HG03095 (cell line): Measurements from ENCODE around the gene ZNF700.
"Not testable (repeated sequence)": the region's sequence is repeated elsewhere in the genome, so short reads cannot be mapped to it uniquely, and the experiment has no call there.

Experiments
- ATAC-seq: cut with Tn5 transposase; IDR thresholded peaks from one replicate; pipeline ENCODE4 v1.9.1; 2021; ENCODE audit warnings: moderate library complexity; ENCODE audit not compliant: unreplicated experiment

Gene ZNF700

DNA sequence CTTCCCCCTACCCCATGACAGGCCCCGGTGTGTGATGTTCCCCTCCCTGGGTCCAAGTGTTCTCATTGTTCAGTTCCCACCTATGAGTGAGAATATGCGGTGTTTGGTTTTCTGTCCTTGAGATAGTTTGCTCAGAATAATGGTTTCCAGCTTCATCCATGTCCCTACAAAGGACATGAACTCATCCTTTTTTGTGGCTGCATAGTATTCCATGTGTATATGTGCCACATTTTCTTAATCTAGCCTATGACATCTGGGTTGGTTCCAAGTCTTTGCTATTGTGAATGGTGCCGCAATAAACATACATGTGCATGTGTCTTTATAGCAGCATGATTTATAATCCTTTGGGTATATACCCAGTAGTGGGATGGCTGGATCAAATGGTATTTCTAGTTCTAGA, 13.5 kb downstream of the ZNF700 start:
- not testable (repeated sequence) for ATAC-seq

DNA sequence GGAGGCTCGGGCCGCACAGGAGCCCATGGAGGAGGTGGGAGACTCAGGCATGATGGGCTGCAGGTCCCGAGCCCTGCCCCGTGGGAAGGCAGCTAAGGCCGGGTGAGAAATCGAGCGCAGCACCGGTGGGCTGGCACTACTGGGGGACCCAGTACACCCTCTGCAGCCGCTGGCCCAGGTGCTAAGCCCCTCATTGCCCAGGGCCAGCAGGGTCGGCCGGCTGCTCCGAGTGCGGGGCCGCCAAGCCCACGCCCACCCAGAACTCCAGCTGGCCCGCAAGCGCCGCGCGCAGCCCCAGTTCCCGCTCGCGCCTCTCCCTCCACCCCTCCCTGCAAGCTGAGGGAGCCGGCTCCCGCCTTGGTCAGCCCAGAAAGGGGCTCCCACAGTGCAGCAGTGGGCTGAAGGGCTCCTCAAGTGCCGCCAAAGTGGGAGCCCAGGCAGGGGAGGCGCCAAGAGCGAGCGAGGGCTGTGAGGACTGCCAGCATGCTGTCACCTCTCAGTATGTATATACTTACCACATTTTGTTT, 16.5 kb downstream of the ZNF700 start:
- ATAC-seq: not testable (repeated sequence)

DNA sequence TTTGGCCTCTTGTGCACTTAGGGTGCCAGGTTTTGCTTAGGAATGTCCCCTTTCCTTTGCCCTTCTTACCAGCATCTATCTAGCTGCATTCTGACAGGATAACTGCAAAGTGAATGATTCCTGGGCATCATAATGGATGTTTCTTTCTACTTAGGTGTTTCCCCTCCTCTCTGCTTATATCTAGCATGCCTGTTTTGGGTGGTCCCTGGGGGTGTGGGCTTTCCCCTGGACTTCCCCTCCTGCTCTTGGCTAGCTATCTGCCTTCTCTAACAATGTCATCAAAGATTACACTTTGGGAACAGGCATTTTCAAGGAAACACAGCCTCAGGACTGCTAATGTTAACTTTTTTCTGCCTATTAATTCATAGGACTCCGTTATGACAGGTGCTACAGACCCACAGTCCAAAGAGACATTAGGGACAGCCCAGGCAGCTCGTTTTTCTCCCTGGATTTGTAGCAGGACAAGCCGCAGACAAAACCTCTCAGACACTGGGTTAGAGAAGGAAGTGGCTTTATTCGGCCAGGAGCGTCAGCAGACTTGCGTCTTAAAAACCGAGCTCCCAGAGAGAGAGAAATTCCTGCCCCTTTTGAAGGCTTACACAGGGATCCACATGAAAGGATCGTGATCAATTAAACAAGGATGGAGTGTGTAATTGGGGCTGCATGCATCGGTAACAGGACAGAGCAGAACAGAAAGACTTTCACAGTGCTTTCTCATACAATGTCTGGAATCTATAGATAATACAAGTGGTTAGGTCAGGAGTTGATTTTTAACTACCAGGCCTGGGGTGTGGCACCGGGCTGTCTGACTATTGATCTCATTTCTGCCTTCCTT, 17.3 kb downstream of the ZNF700 start:
- no peak for ATAC-seq

DNA sequence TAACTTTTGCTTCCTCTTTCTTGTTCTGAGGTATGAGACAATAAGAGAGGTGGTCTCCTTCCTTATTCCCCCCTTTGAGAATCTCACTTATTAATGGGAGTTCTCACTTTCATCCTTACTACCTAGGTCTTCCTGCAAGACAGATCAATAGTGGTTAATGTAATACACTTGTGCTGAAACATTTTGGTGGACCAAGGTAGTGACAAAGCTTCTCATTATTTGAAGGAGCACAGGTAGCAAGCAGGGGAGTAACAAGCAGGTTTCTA, 17.9 kb downstream of the ZNF700 start:
- ATAC-seq: no peak

DNA sequence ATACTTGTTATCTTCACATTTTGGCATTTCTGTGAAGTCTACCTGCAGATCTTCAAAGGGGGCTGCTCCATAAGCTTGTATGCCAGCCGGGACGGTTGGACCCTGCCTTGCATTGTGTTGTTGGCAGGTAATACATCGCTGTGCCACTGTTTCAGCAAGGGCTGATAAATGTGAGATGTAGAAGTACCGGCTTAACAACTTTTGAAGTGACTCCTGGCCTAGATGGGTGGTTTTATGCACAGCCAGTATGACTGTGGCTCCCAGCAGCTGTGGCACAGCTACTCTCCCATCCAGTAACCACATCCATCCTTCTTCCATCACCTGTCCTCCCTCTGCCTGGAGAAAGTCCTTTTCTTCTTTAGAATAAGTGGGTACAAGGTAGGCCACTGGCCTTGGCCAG, 19.7 kb downstream of the ZNF700 start:
- no peak for ATAC-seq

DNA sequence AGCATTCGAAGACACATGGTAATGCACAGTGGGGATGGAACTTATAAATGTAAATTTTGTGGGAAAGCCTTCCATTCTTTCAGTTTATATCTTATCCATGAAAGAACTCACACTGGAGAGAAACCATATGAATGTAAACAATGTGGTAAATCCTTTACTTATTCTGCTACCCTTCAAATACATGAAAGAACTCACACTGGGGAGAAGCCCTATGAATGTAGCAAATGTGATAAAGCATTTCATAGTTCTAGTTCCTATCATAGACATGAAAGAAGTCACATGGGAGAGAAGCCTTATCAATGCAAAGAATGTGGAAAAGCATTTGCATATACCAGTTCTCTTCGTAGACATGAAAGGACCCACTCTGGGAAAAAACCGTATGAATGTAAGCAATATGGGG, 23.7 kb downstream of the ZNF700 start:
- no peak for ATAC-seq

DNA sequence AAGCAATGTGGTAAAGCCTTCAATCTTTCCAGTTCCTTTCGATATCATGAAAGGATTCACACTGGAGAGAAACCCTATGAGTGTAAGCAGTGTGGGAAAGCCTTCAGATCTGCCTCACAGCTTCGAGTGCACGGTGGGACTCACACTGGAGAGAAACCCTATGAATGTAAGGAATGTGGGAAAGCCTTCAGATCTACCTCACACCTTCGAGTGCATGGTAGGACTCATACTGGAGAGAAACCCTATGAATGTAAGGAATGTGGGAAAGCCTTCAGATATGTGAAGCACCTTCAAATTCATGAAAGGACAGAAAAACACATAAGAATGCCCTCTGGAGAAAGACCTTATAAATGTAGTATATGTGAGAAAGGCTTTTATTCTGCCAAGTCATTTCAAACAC, 24.3 kb downstream of the ZNF700 start:
- ATAC-seq: no peak

DNA sequence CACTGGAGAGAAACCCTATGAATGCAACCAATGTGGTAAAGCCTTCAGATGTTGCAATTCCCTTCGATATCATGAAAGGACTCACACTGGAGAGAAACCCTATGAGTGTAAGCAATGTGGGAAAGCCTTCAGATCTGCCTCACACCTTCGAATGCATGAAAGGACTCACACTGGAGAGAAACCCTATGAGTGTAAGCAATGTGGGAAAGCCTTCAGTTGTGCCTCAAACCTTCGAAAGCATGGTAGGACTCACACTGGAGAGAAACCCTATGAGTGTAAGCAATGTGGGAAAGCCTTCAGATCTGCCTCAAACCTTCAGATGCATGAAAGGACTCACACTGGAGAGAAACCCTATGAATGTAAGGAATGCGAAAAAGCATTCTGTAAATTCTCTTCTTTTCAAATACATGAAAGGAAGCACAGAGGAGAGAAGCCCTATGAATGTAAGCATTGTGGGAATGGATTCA, 24.7 kb downstream of the ZNF700 start:
- ATAC-seq: not testable (repeated sequence)

DNA sequence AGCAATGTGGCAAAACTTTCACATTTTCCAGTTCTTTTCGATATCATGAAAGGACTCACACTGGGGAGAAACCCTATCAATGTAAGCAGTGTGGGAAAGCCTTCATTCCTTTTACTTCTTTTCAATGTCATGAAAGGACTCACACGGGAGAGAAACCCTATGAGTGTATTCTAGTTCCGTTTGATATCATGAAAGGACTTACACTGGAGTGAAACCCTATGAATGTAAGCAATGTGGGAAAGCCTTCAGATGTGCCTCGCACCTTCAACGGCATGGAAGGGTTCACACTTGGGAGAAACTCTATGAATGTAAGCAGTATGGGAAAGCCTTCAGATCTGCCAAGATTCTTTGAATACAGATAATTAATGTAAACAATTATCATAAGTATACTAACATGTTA, 25.4 kb downstream of the ZNF700 start:
- ATAC-seq: no peak

DNA sequence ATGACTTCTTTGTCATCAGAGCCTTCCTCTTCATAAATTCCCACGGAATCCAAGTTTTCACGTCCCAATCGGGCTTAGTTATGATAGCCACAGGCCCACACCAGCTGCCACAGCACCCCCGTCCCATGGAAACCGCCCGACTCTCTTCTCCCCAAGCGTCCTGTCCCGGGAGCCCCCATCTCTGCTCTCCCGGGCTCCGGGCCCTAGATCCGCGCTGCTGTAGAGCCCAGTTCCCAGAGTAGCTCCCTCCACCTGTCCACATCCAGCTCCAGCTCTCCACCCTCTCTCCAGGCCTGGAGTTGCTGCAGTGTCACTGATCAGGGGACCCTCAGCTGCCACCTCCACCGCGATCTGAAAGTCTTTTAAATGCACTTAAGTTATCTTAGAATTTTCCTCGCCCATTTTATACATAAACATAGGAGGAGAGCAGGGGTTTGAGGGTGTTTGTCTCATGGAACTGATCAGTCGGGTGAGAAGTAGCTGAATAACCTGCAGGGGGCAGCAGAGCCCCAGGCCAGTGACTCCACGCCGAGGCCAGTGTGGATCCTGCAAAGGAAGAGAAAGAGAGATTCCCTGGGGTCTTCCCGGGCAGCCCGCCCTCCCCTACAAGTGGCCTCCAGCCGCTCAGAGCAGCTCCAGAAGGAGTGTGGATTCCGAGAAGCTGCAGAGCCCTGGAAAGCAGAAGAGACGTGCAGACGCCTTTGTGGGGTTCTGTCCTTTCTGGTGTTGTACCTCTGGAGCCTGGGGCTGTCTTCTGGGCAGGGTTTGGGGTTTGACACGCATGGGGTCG, 38.9 kb downstream of the ZNF700 start:
- no peak for ATAC-seq

DNA sequence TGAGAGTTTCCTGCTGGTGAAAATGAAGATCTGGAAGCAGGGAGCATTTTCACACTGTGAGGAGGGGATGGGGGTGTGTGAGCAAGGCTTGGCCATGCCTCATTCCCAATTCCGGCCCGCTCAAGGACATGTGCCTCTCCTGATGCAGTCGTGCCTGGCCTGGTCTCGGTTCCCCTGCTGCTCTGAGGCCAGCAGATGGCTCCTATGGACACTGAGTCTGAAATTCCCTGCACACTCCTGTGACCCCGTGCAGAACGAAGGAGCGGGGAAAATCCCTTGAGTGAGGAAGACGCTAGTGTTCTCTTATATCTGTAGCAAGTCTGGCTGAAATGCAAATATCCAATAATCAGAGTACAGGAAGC, 39.6 kb downstream of the ZNF700 start:
- no peak for ATAC-seq

DNA sequence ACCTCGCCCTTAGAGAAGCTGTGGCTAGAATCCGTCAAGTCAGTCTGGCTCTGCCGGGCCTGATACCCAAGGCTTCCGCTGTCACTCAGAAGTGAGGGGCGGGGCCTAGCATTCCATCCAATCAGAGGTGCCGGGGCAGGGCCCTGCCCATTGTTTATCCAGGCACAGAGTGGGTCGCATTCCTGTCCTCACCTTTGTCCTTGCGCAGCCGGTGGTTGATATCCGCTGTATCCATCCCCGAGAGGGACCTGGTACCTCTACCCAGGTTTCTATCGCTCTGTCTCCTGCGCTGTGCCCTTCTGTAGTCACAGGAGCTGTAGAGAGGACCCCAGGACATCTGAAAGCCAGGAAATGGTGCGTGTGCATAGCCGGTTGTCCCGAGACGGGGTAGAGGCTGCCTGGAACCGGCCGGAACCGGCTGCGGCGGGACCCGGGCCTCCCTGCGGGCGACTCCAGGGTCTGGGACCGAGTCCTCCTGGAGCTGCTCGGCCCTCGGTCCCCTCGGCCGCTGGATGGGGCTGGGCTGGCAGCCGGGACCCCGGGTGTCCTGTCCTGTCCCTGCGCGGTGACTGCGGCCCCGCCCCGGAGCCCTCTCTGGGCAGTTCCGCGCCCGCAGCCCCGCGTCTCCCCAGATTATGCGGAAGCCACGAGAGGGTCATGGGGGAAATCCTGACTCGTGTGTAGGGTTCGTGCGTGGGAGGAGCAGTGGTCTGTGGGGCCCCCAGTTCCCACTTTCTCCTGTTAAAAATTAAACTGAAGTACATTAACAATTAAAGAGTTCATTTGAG, 40.1 kb downstream of the ZNF700 start, which contains the start of gene ZNF763:
Gene ZNF763 (plus strand): TSS at position 183 of the 788 bp plus-strand sequence. CDS start 169 bp downstream, at position 352.
- ATAC-seq: peak; percentile 83

DNA sequence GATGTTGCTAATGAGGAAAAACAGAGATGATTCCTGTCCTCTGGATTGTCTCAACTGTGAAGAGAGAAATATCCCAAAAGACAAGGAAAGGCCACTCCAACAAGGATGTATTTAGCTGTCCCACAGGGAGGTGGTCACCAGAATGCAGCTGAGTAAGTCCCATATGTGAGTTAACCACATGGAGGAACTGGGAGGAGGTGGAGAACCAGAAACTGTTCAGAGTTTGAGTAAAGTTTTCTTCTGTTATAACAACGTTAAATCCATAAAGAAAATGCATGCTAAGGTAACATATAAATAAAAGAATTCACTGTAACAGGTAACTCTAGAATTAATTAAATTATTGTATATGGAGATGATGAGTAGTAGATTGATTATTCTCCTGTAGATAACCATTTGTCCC, 45.3 kb downstream of the ZNF700 start:
- no peak for ATAC-seq

DNA sequence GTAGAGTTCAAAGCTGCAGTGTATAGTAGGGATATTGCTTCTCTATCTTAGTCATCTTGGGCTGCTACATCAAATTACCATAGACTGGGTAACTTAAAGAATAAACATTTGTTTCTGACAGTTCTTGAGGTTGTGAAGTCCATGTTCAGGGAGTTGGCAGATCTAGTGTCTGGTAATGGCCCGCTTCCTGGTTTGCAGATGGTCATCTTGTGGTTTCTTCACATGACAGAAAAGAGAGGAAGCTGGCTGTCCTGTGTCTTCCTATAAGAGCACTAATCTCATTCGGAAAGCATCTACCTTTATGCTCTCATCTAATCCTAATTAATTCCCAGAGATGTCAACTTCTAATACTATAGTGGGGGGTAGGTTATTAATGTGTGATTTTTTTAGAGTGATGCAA, 46.1 kb downstream of the ZNF700 start:
- no peak for ATAC-seq

DNA sequence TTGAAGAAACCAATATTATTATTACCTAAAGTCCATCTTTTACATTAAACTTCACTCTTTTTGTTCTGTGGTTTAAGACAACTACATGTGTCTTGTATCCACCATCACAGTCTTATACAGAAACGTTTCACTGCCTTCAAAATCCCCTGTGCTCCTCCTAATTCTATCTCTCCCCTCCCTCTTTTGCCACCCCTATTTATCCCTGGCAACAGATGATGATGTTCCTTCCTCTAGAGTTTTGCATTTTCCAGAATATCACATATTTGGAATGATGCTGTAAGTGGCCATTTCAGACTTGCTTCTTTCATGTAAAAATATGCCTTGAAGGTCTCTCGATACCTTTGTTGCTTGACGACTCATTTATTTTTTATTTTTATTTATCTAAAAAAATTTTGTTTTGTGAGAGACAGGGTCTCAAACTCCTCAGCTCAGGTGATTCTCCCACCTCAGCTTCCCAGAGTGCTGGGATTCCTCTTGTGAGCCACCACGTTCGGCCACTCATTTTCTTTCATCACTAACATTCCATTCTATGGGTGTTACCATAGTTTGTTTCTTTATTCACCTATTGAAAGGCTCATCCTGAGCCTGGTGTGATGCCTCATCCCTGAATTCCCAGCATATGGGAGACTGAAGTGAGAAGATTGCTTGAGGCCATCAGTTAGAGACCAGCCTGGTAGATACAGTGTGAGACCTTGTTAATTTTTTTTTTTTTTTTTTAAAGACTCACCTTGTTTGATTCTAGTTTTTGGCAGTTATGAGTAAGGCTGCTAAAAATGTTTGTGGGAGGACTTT, 48.3 kb downstream of the ZNF700 start:
- ATAC-seq: no peak

DNA sequence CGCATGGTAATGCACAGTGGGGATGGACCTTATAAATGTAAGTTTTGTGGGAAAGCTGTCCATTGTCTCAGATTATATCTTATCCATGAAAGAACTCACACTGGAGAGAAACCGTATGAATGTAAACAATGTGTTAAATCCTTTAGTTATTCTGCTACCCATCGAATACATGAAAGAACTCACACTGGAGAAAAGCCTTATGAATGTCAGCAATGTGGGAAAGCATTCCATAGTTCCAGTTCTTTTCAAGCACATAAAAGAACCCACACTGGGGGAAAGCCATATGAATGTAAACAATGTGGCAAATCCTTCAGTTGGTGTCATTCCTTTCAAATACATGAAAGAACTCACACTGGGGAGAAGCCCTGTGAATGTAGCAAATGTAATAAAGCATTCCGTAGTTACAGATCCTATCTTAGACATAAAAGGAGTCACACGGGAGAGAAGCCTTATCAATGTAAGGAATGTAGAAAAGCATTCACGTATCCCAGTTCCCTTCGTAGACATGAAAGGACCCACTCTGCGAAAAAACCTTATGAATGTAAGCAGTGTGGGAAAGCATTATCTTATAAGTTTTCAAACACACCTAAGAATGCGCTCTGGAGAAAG, 53.7 kb downstream of the ZNF700 start:
- ATAC-seq: no peak

DNA sequence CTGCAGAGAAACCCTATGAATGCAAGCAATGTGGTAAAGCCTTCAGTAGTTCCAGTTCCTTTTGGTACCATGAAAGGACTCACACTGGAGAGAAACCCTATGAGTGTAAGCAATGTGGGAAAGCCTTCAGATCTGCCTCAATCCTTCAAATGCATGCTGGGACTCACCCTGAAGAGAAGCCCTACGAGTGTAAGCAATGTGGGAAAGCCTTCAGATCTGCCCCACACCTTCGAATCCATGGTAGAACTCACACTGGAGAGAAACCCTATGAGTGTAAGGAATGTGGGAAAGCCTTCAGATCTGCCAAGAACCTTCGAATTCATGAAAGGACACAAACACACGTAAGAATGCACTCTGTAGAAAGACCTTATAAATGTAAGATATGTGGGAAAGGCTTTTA, 54.6 kb downstream of the ZNF700 start:
- ATAC-seq: no peak

DNA sequence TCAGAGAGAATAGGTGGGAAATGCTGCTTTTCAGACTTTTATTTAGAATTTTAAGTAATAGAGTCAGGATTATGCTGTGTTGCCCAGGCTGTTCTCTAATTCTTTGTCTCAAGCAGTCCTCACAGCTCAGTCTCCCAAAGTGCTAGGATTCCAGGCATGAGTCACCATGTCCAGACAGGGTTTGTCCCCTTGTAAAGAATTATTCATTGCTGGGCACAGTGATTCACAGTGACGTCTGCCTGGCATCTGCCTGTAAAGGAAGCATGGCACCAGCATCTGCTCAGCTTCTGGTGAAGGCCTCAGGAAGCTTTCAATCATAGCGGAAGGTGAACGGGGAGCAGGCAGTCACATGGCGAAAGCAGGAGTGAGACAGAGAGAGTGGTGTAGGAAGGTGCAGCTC, 57.6 kb downstream of the ZNF700 start:
- ATAC-seq: no peak

DNA sequence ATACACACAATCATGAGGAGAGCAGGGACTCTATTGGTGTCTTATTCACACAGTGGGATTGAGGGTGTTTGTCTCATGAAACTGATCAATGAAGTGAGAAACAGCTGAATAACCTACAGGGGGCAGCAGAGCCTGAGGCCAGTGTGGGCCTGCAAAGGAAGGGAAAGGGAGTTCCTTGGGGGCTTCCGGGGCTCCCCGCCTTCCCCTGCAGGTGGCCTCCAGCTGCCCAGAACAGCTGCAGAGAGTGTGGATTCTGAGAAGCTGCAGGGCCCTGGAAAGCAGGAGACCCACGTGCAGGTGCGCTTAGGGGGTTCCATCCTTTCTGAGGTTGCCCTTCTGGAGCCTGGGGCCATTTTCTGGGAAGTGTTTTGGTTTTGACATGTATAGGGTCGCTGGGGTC, 60.1 kb downstream of the ZNF700 start:
- no peak for ATAC-seq

DNA sequence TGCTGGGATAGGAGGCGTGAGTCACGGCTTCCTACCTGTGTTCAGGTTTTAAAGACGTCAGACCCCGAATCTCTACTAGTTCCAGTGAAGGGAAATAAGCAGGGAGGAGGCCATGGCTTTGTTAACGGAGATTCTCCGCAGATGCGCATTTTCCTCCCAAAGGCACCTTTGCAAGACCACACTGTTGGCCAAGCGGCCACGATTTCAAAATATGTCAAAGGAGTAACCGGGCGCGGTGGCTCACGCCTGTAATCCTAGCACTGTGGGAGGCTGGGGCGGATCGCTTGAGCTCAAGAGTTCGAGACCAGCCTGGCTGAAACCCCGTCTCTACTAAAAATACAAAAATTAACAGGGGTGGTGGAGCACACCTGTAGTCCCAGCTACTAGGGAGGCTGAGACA, 61.8 kb downstream of the ZNF700 start:
- ATAC-seq: no peak
